GM12891 (cell line): ENCODE measurements around the gene CTRB2.
"Not testable (repeated sequence)": the region's sequence is repeated elsewhere in the genome, so short reads cannot be mapped to it uniquely, and the experiment has no call there.

Source experiments
- DNase-seq: peaks from one replicate; pipeline ENCODE4 v3.0.0; 2011; ENCODE audit warnings: low spot score; ENCODE audit not compliant: insufficient read length
- FAIRE-seq: peaks from 2 replicates; lab custom pipeline; 2011; peaks lifted over from hg19 to GRCh38; lab: Jason Lieb, UNC
- PAX5 ChIP-seq: IDR thresholded peaks from 2 replicates; pipeline ENCODE4 v1.6.1; 2011; ENCODE audit warnings: low read length, moderate library complexity, mild to moderate bottlenecking; ENCODE audit not compliant: insufficient read depth, severe bottlenecking
- POLR2A ChIP-seq: IDR thresholded peaks from 2 replicates; pipeline ENCODE4 v1.6.1; 2011; ENCODE audit warnings: low read depth, low read length, control low read depth
- POLR2AphosphoS5 ChIP-seq: IDR thresholded peaks from 2 replicates; pipeline ENCODE4 v1.6.1; 2011; ENCODE audit warnings: low read depth, low read length, control low read depth
- POU2F2 ChIP-seq: IDR thresholded peaks from 2 replicates; pipeline ENCODE4 v1.6.1; 2011; ENCODE audit warnings: low read depth, mild to moderate bottlenecking, control low read depth, low read length, moderate library complexity
- SPI1 ChIP-seq: IDR thresholded peaks from 2 replicates; pipeline ENCODE4 v1.6.1; 2011; ENCODE audit warnings: low read depth, low read length, control low read depth
- TAF1 ChIP-seq: IDR thresholded peaks from 2 replicates; pipeline ENCODE4 v1.6.1; 2011; ENCODE audit warnings: low read depth, low read length, control low read depth

Gene CTRB2

DNA sequence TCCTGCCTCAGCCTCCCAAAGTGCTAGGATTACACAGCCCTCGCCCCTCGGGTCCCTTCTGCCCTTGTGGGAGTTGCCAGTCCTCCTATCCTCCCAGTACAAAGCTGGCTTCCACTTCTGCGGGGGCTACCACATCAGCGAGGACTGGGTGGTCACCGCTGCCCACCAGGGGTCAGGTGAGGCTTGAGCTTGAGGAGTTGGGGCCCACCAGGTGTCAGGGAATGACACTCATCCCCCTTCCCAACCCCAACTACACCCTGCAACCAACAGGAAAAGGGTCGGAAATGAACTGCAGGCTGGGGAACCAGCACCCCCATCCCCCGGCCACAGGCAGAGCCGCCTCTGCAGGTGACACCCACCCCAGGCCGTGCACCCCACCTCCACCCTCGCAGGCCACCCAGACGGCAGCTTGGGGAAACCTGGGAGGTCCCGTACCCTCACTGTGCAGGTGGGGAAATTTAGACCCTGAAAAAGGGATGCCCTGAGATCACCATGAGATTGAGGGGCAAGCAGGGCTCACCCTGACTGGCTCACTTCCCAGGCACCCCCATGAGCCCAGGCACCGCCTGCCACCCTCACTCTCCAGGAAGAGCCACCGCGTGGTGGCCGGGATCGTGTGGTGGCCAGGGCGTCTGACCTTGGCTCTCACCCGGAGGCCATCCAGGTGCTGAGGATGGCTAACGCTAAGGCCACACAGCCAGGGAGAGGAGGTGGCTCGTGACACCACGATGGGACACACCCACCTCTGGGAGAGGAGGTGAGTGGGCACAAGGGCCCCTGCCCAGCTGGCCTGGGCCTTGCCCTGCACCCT lies 19.8 kb upstream of the CTRB2 start:
- DNase-seq = no peak
- no peak for FAIRE-seq
- TF ChIP-seq POLR2AphosphoS5 (no peak), SPI1 (no peak), TAF1 (no peak), PAX5 (no peak), POU2F2 (no peak), POLR2A (no peak)

DNA sequence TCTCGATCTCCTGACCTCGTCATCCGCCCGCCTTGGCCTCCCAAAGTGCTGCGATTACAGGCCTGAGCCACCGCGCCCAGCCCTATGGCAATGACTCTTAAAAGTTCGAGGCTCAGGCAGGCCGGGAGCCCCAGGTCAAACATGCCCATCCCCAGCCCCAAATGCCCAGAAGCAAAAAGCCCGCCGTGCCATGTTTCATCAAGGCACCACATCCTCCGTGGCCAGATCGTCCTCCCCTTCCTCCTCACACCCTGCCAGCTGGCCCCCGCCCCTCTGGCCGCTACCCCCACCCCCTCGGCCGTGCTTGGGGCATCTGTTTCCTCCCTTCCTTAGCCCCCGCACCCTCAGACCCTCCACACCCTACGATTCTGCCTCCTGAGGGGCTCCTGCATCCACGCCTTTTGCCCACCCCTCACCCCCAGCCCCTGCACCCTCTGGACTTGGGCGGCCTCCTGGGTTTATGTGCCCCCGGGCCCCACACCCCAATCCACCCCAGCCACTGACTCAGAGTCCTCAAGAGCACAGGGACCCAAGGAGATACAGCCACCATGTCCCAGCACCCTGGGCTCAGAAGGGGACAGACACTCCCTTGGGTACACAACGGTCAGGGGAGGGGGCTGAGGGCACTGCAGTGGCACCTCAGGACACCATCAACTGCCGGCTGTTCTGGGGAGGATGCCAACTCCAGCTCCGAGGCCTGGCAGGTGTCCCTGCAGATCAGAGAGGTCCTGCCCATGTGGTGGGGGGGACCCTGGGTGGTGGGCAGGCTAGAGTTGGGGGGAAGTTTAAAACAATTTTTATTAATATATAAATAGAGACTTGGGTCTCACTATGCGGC lies 18.9 kb upstream of the CTRB2 start:
- FAIRE-seq (no peak), DNase-seq (no peak)
- TF ChIP-seq POLR2AphosphoS5 (no peak), PAX5 (no peak), POLR2A (no peak), POU2F2 (no peak), TAF1 (no peak), SPI1 (no peak)

DNA sequence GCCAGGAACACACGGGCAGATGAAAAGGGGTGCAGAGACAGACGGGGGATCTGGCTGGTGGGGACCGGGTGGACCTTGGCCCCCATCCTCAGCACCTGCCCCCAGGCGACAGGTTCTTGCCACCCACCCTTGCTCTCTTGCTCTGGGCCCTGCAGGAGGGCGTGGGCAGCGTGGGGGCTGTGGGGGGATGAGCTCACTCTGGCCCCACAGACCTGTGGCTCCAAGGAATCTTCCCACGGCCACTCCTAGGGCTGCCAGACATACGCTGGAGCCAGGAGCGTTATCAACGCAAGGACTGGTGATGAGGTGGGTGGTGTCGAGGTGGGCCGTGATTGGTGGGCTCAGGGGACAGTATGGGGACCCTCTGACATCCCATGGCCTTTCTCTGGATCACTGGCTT lies 18.1 kb upstream of the CTRB2 start:
- TF ChIP-seq SPI1 (no peak), POLR2A (no peak), PAX5 (no peak), TAF1 (no peak), POLR2AphosphoS5 (no peak)
- DNase-seq = no peak
- FAIRE-seq = no peak

DNA sequence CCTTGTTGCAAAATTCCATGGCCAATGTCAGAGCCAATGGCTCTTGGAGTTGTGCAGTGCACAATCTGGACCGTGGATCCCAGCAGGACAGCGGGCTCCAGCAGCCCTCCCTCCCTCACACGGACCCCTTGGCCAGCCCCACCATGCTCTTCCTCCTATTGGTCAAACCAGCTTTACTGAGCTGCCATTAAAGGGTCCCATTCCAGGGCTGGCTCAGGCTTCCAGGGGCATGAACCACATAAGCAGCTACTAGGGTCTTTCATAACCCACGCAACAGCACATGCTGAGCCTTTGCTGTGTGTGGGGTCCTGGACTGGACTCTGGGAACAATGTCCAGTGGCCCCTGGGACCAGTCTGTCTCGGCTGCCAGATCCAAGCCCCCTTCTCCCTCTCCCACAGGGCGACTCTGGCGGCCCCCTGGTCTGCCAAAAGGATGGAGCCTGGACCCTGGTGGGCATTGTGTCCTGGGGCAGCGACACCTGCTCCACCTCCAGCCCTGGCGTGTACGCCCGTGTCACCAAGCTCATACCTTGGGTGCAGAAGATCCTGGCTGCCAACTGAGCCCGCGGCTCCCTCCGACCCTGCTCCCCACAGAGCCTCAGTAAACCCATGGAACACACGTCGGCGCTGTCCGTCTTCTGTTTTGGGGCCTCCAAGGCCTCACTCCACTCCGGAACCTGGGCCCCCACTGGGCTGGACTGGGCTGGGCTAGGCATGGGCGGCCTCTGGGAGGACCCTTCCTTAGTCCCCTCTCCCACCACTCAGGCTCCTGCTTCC lies 17.5 kb upstream of the CTRB2 start:
- TF ChIP-seq PAX5 = no peak
- FAIRE-seq (no peak), DNase-seq (no peak)

DNA sequence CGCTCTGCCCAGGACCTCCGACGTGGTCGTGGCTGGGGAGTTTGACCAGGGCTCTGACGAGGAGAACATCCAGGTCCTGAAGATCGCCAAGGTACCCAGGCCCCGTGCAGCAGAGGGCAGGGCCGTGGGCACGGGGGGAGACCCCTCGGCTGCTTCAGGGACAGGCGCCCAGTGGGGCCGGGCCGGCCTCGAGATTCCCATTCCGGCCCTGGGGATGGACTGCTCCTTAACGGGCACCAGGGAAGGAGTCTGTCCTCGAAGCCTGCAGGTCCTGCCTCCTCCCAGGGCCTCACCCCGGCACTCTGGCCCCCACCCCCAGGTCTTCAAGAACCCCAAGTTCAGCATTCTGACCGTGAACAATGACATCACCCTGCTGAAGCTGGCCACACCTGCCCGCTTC lies 16.2 kb upstream of the CTRB2 start:
- FAIRE-seq, DNase-seq: not testable (repeated sequence)

DNA sequence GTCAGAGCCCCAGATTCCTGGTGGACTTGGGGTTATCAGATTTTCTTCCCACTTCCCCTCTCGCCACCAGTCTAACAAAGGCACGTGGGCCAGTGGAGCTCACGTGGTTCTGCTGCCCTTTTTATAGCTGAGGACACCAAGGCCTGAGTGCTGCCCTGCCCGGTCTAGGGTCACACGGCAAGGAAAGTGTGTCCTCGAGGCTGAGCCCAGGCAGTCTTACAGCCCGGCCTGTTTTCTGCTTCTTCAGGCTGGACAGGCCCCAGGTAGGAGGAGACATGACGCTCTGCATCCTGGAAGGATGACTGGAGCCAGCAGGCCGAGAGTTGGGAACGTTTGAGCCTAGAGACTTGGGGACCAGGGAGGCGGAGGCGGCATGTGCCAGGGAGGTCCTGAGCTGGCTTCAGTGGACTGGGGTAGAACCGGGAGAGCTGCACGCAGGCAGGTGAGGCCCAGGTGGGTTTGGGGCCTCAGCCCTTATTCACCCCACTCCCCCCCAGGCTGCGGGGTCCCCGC lies 15.4 kb upstream of the CTRB2 start:
- FAIRE-seq = no peak
- no peak for DNase-seq
- TF ChIP-seq POLR2A = no peak
- no peak for TF ChIP-seq PAX5
- no peak for TF ChIP-seq POU2F2
- TF ChIP-seq TAF1 = no peak
- TF ChIP-seq SPI1 = no peak
- TF ChIP-seq POLR2AphosphoS5 = no peak

DNA sequence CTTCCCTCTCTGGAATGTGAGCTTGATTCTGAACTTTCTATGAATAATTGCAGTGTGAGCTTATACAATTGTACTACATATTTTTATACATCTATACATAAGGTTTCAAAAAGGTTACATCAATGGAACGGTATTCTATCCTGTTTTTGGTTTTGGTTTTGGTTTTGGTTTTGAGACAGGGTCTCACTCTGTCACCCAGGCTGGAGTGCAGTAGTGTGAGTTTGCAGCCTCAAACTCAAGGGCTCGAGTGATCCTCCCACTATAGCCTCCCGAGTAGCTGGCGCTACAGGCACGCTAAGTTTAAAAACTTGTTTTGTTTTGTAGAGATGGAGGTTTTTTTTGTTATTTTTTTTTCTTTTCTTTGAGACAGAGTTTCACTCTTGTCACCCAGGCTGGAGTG lies 12.9 kb upstream of the CTRB2 start:
- TF ChIP-seq SPI1 = no peak
- DNase-seq = no peak
- no peak for FAIRE-seq

DNA sequence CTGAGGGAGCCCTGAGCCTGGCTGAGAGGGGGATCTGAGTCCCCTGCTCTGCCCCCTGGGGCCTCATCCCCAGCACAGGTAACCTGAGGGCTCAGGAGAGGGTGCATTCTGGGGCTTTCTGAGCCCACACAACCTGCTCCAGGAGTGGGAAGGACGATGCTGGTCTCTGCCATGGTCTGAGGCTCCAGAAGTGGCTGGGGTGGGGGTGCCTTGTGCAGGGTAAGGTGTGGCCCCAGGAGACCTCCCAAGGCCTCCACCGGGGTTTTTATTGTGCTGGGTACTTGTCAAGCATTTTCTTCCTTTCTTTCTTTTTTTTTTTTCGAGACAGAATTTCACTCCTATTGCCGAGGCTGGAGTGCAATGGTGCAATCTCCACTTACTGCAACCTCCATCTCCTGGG lies 12.1 kb upstream of the CTRB2 start:
- no peak for DNase-seq
- no peak for FAIRE-seq
- no peak for TF ChIP-seq POU2F2
- TF ChIP-seq PAX5 = no peak
- no peak for TF ChIP-seq SPI1

DNA sequence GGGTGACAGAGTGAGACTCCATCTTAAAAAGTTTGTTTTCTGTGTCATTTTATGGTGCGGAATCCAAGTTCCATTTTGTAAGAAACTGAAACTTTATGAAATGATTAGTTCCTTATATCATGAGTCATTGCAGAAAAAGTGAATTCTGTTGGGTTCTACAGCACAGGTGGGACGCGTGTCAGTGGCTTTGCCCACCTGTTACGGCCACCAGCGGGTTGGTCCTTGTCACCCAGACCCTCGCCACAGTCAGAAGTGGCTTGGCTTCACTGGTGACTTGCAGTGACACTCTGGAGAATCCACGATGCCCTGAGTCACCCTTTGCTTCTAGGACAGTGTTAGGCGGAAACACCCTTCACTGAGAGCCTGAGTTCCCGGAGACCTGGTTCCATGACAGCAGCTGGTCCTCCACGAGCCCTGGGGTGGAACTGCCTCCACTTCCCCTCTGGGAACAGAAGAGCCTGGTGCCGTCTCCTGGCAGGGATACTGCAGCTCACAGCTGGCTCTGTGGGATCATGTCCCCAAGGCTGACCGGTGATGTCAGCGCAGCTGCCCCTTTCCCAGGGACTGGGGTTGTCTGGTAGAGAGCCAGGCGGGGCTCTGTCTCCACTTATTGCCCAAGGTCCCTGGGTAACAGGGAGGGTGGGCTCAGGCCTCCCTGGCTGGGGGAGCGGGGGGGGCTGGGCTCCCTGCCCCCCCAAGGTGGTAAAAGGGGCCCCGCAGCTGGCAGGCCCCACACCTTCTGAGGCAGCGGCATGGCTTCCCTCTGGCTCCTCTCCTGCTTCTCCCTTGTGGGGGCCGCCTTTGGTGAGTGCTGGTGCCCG lies 11.5 kb upstream of the CTRB2 start, which contains the start of gene CTRB1:
Gene CTRB1, plus strand, starts transcription at position 733 of the 821 bp plus-strand sequence. Its CDS starts 20 bp downstream, at position 753.
- TF ChIP-seq SPI1 (peak; percentile 37; the same call in 1 of the 2 replicates), POLR2AphosphoS5 (no peak)
- FAIRE-seq (peak; percentile 81), DNase-seq (no peak)

DNA sequence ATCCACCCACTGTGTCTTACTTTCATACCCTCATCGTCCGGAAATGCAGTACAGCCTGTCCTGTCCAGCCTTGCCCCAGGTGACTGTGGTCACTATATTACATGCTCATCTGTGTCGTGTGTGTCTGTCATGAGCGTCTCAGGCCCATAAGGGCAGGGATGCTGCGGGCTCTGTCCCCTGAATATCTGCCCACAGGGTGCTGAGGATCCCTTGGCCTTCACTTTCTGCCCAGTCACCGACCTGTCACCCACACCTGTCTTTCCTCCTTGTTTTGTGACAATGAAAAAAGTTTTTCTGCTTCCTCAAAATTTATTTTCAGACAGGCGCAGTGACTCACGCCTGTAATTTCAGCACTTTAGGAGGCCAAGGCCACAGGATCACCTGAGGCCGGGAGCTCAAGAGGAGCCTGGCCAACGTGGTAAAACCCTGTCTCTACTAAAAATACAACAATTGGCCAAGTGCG lies 10.5 kb upstream of the CTRB2 start:
- TF ChIP-seq PAX5 = no peak
- TF ChIP-seq POLR2A = no peak
- no peak for TF ChIP-seq TAF1
- no peak for TF ChIP-seq SPI1
- no peak for TF ChIP-seq POLR2AphosphoS5
- no peak for TF ChIP-seq POU2F2
- FAIRE-seq = peak; percentile 72
- no peak for DNase-seq
